GM21825 (cell line): ENCODE data around the gene ZDHHC14.

Source experiments
- ATAC-seq: cut with Tn5 transposase; IDR thresholded peaks from one replicate; pipeline ENCODE4 v1.9.1; 2021; ENCODE audit warnings: mild to moderate bottlenecking, moderate library complexity; ENCODE audit not compliant: unreplicated experiment

Gene ZDHHC14

DNA sequence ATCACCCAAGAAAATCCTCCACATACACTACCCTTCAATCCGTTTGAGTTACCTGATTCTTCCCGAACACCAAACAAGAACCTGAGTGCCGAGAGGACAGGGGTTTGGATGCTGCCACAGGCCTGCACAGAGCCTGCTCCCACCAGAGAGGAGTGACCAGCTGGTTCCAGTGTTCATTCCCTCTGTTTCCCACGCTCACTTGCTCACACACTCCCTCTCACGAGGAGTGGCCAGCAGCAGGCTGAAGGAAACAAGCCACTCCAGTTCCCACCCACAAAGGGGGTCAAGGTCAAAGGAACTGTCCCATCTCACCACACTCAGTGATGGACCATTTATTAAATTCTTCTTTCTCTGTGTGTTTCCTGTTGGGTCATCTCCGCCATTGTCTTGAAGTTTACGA lies 344.8 kb downstream of the ZDHHC14 start:
- no peak for ATAC-seq

DNA sequence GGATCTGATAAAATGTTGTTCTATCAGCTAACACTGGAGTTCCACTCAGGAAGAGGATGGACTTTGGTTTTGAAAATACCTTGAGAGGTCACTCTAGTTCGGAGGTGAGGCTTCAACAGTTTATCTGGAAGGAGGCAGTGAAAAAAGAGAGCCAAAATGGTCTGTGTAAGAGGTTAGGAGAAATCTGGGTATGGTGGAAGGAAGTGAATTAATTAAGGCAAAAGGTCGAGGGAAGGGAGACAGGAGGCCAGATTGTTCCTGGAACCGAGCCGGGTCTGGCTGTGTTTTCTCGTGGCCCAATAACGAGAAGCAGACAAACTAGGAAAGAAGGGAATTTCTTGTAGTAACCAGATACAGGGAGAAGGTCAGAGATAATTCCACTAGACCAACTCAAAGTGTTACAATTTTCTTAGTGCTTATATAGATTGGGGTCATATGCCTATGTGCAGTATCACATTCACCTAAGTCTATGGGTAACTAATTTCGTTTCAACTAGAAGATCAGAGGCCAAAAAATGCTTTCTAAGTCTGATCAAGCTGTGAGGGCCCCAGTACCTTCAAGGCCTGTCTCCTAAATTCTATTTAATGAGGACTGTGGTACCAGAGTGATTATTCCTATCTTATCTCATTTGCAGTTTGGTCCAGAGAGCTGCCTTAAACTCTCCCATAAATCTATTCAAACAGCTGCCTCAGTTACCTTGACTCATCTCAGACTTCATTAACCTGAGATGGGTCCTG lies 346.1 kb downstream of the ZDHHC14 start:
- ATAC-seq, result no peak
